Measurements from ENCODE around the gene CLIP4.

The CLIP4 gene

GRCh38 chr2:29114946-29115609 lies at the start of gene CLIP4:
CLIP4 (plus strand) TSS chr2:29115415; CDS start chr2:29121389, 5,974 bp downstream.
- Histone ChIP-seq H3K9ac (ENCODE audit: low read depth in 1 of 2, low read length in 2 of 2) (peak within 1 kb of the TSS; percentile 54 to 77), H3K27me3 (ENCODE audit: control insufficient read depth in 1 of 2, insufficient read depth in 2 of 2, low read length in 2 of 2) (peaks cover 5 to 26% of the 10 kb centered on the region in 2 donors), H3K4me3 (ENCODE audit: low read depth in 1 of 2, low read length in 2 of 2) (peak within 1 kb of the TSS; percentile 70 to 86), H3K27ac (ENCODE audit: low read depth, low read length) (peak within 1 kb of the TSS; percentile 79), H3K36me3 (ENCODE audit: control insufficient read depth in 1 of 2, insufficient read depth in 2 of 2, low read length in 2 of 2) (no peaks in the 10 kb centered on the region), H3K9me3 (ENCODE audit: control insufficient read depth in 1 of 2, low read length in 2 of 2) (no peaks in the 10 kb centered on the region), H3K4me1 (ENCODE audit: control insufficient read depth in 1 of 2, insufficient read depth in 2 of 2, low read length in 2 of 2) (peaks cover 7 to 13% of the 10 kb centered on the region in 2 donors)

GRCh38 chr2:29066271-29066860 lies 48.8 kb upstream of the CLIP4 start:
- Histone ChIP-seq H3K9ac (ENCODE audit: low read depth in 1 of 2, low read length in 2 of 2) (no peak overlapping the region), H3K4me1 (ENCODE audit: control insufficient read depth in 1 of 2, insufficient read depth in 2 of 2, low read length in 2 of 2) (peaks cover 0 to 3% of the 10 kb centered on the region in 2 donors), H3K4me3 (ENCODE audit: low read depth in 1 of 2, low read length in 2 of 2) (no peak overlapping the region), H3K36me3 (ENCODE audit: control insufficient read depth in 1 of 2, insufficient read depth in 2 of 2, low read length in 2 of 2) (no peaks in the 10 kb centered on the region), H3K27me3 (ENCODE audit: control insufficient read depth in 1 of 2, insufficient read depth in 2 of 2, low read length in 2 of 2) (no peaks in the 10 kb centered on the region), H3K9me3 (ENCODE audit: control insufficient read depth in 1 of 2, low read length in 2 of 2) (no peaks in the 10 kb centered on the region), H3K27ac (ENCODE audit: low read depth, low read length) (no peak overlapping the region)

- peaks cover 0 to 3% of the 10 kb centered on the region in 2 donors for H3K4me1 ChIP-seq (ENCODE audit: control insufficient read depth in 1 of 2, insufficient read depth in 2 of 2, low read length in 2 of 2)
- H3K27me3 ChIP-seq (ENCODE audit: control insufficient read depth in 1 of 2, insufficient read depth in 2 of 2, low read length in 2 of 2) = no peaks in the 10 kb centered on the region
- no peak overlapping the region for H3K9ac ChIP-seq (ENCODE audit: low read depth in 1 of 2, low read length in 2 of 2)
- no peaks in the 10 kb centered on the region for H3K36me3 ChIP-seq (ENCODE audit: control insufficient read depth in 1 of 2, insufficient read depth in 2 of 2, low read length in 2 of 2)
- no peaks in the 10 kb centered on the region for H3K9me3 ChIP-seq (ENCODE audit: control insufficient read depth in 1 of 2, low read length in 2 of 2)
- H3K27ac ChIP-seq (ENCODE audit: low read depth, low read length) = no peak overlapping the region
- H3K4me3 ChIP-seq (ENCODE audit: low read depth in 1 of 2, low read length in 2 of 2) = no peak overlapping the region
Measured at GRCh38 chr2:29066997-29067605, 48.1 kb upstream of the CLIP4 start.

DNA sequence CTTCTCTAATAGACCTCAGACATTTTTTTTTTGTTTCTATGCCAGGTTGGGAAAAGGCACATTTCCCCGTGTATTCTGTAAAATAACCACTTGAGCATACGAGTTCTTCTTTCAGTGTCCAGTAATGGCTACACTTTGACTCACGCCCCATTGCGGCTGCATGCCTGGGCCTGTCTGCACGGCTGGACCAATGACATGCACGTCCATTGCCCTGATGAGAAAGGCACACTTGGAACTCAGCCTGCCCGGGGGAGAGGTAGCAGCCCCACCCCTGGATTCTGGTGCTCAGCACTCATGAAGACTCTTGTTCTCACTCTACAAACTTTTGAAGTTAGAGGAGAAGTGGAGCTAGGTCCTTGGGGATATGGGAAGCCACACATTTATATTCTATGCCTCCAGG lies 46.7 kb upstream of the CLIP4 start:
- Histone ChIP-seq H3K4me1 (ENCODE audit: control insufficient read depth in 1 of 2, insufficient read depth in 2 of 2, low read length in 2 of 2) (peaks cover 0 to 3% of the 10 kb centered on the region in 2 donors), H3K27me3 (ENCODE audit: control insufficient read depth in 1 of 2, insufficient read depth in 2 of 2, low read length in 2 of 2) (peaks cover 0 to 3% of the 10 kb centered on the region in 2 donors), H3K9me3 (ENCODE audit: control insufficient read depth in 1 of 2, low read length in 2 of 2) (no peaks in the 10 kb centered on the region), H3K27ac (ENCODE audit: low read depth, low read length) (no peak overlapping the region), H3K4me3 (ENCODE audit: low read depth in 1 of 2, low read length in 2 of 2) (no peak overlapping the region), H3K9ac (ENCODE audit: low read depth in 1 of 2, low read length in 2 of 2) (no peak overlapping the region), H3K36me3 (ENCODE audit: control insufficient read depth in 1 of 2, insufficient read depth in 2 of 2, low read length in 2 of 2) (no peaks in the 10 kb centered on the region)

DNA sequence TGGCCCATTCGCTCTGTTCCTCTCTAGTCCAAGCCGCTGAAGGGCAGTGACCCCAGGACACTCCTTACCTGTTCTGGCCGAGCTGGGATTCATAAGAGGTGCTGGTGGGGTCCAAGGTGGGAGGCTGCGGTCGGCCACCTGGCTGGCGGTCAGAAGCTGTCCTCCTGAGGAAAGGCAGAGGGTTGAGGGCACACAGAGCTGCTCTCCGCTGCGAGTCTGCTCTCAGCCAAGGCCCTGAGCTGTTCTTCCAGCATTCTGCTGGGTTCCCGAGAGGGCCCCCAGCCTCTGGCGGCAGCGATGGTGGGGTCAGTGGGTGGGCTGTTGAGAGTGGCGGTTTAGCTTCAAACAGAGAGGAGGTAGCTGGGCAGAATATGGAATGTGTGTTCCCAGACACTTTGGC lies 44.7 kb upstream of the CLIP4 start:
- H3K36me3 ChIP-seq (ENCODE audit: control insufficient read depth in 1 of 2, insufficient read depth in 2 of 2, low read length in 2 of 2) = no peaks in the 10 kb centered on the region
- no peak overlapping the region for H3K4me3 ChIP-seq (ENCODE audit: low read depth in 1 of 2, low read length in 2 of 2)
- H3K4me1 ChIP-seq (ENCODE audit: control insufficient read depth in 1 of 2, insufficient read depth in 2 of 2, low read length in 2 of 2) = no peaks in the 10 kb centered on the region
- H3K9me3 ChIP-seq (ENCODE audit: control insufficient read depth in 1 of 2, low read length in 2 of 2) = no peaks in the 10 kb centered on the region
- no peak overlapping the region for H3K9ac ChIP-seq (ENCODE audit: low read depth in 1 of 2, low read length in 2 of 2)
- H3K27me3 ChIP-seq (ENCODE audit: control insufficient read depth in 1 of 2, insufficient read depth in 2 of 2, low read length in 2 of 2) = peaks cover 0 to 3% of the 10 kb centered on the region in 2 donors
- H3K27ac ChIP-seq (ENCODE audit: low read depth, low read length) = no peak overlapping the region

DNA sequence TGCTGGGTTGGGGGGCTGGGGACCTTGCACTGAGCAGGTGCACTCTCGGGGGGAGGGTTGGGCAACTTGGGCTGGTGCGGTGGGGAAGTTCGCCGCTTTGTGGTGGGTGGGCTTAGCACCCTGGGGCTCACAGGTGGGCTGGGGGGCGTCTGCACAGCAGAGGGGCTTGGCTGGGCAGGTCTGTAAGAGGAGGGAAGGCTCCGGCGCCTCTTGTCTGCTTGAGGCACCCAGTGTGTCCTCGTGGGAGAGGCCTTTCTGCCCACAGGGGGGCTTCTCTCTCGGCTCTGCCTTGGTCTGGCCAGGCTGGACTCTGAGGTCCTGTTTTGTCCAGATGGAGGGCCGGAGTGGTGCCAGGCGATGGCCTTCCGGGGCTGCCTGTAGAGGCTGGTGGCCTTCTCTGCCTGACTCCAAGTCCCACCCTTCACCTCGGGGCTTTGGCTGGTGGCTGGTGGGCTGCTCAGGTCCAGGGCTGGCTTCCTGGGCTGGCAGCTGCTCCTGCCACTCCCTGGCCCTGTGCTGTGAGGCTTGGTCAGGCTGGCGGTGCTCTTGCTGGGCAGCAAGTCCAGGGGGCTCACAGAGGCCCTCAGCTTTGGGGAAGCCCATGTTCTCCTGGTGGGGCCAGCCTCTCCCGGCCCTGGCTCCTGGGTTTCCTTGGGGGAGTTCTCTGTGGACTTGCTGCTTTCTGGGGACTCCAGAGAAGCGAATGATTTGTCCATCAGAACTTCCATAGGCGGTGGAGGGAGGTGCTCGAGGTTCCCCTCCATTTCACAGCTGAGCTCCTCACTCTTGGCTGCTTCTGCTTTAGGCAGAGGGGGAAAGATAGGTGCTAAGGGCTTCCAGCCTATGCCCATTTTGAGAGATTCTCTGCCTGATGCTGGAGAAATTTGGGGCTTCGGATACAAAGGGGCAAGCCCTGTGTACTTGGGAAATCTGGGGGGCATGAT lies 43.9 kb upstream of the CLIP4 start:
- H3K27ac ChIP-seq (ENCODE audit: low read depth, low read length) = no peak overlapping the region
- no peaks in the 10 kb centered on the region for H3K36me3 ChIP-seq (ENCODE audit: control insufficient read depth in 1 of 2, insufficient read depth in 2 of 2, low read length in 2 of 2)
- H3K27me3 ChIP-seq (ENCODE audit: control insufficient read depth in 1 of 2, insufficient read depth in 2 of 2, low read length in 2 of 2) = peaks cover 0 to 3% of the 10 kb centered on the region in 2 donors
- no peaks in the 10 kb centered on the region for H3K4me1 ChIP-seq (ENCODE audit: control insufficient read depth in 1 of 2, insufficient read depth in 2 of 2, low read length in 2 of 2)
- H3K9ac ChIP-seq (ENCODE audit: low read depth in 1 of 2, low read length in 2 of 2) = no peak overlapping the region
- H3K4me3 ChIP-seq (ENCODE audit: low read depth in 1 of 2, low read length in 2 of 2) = no peak overlapping the region
- H3K9me3 ChIP-seq (ENCODE audit: control insufficient read depth in 1 of 2, low read length in 2 of 2) = no peaks in the 10 kb centered on the region

DNA sequence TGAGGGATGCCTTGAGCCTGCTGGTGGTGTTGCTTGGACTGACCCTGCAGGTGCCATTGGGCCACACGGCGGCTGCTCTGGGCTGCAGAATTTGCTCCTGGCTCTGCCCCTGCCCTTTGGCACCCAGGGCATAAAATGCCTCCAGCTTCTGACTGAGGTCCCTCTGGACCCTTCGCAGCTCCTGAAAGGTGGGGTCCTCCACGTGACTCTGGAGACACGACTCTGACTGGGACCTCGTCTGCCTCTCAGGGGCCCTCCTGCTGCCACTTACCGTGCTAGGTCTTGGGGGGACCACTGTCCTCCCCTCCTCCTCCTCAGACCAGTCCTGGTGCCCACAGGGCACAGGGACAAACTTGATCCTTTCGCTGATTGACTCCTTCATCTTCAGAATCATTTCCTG lies 43.0 kb upstream of the CLIP4 start:
- H3K9ac ChIP-seq (ENCODE audit: low read depth in 1 of 2, low read length in 2 of 2) = no peak overlapping the region
- no peaks in the 10 kb centered on the region for H3K4me1 ChIP-seq (ENCODE audit: control insufficient read depth in 1 of 2, insufficient read depth in 2 of 2, low read length in 2 of 2)
- peaks cover 0 to 3% of the 10 kb centered on the region in 2 donors for H3K27me3 ChIP-seq (ENCODE audit: control insufficient read depth in 1 of 2, insufficient read depth in 2 of 2, low read length in 2 of 2)
- no peaks in the 10 kb centered on the region for H3K36me3 ChIP-seq (ENCODE audit: control insufficient read depth in 1 of 2, insufficient read depth in 2 of 2, low read length in 2 of 2)
- H3K27ac ChIP-seq (ENCODE audit: low read depth, low read length) = no peak overlapping the region
- no peak overlapping the region for H3K4me3 ChIP-seq (ENCODE audit: low read depth in 1 of 2, low read length in 2 of 2)
- no peaks in the 10 kb centered on the region for H3K9me3 ChIP-seq (ENCODE audit: control insufficient read depth in 1 of 2, low read length in 2 of 2)

GRCh38 chr2:29072971-29073725 lies 42.1 kb upstream of the CLIP4 start:
- Histone ChIP-seq H3K27me3 (ENCODE audit: control insufficient read depth in 1 of 2, insufficient read depth in 2 of 2, low read length in 2 of 2) (peaks cover 0 to 3% of the 10 kb centered on the region in 2 donors), H3K36me3 (ENCODE audit: control insufficient read depth in 1 of 2, insufficient read depth in 2 of 2, low read length in 2 of 2) (no peaks in the 10 kb centered on the region), H3K9ac (ENCODE audit: low read depth in 1 of 2, low read length in 2 of 2) (no peak overlapping the region), H3K27ac (ENCODE audit: low read depth, low read length) (no peak overlapping the region), H3K4me3 (ENCODE audit: low read depth in 1 of 2, low read length in 2 of 2) (no peak overlapping the region), H3K4me1 (ENCODE audit: control insufficient read depth in 1 of 2, insufficient read depth in 2 of 2, low read length in 2 of 2) (no peaks in the 10 kb centered on the region), H3K9me3 (ENCODE audit: control insufficient read depth in 1 of 2, low read length in 2 of 2) (no peaks in the 10 kb centered on the region)

- H3K27ac ChIP-seq (ENCODE audit: low read depth, low read length) = no peak overlapping the region
- no peaks in the 10 kb centered on the region for H3K4me1 ChIP-seq (ENCODE audit: control insufficient read depth in 1 of 2, insufficient read depth in 2 of 2, low read length in 2 of 2)
Measured at GRCh38 chr2:29073933-29074332, 41.3 kb upstream of the CLIP4 start.

More at GRCh38 chr2:29073933-29074332, 41.3 kb upstream of the CLIP4 start:
- H3K27me3 ChIP-seq (ENCODE audit: control insufficient read depth in 1 of 2, insufficient read depth in 2 of 2, low read length in 2 of 2) = peaks cover 0 to 3% of the 10 kb centered on the region in 2 donors
- no peaks in the 10 kb centered on the region for H3K36me3 ChIP-seq (ENCODE audit: control insufficient read depth in 1 of 2, insufficient read depth in 2 of 2, low read length in 2 of 2)
- H3K9me3 ChIP-seq (ENCODE audit: control insufficient read depth in 1 of 2, low read length in 2 of 2) = no peaks in the 10 kb centered on the region
- H3K9ac ChIP-seq (ENCODE audit: low read depth in 1 of 2, low read length in 2 of 2) = no peak overlapping the region
- no peak overlapping the region for H3K4me3 ChIP-seq (ENCODE audit: low read depth in 1 of 2, low read length in 2 of 2)

Data from duodenal mucosa (tissue), 2 donors.